ENCODE data around the gene PCDHAC1.

Gene PCDHAC1

GRCh38 chr5:140966293-140967225, 40.5 kb downstream of the PCDHAC1 start, which contains the start of gene PCDHAC2:
PCDHAC2 (plus strand) TSS chr5:140966476; CDS start chr5:140966767, 291 bp downstream.
- peak; percentile 5 for DNase-seq (ENCODE audit: low spot score)

GRCh38 chr5:140967226-140967893, 41.3 kb downstream of the PCDHAC1 start:
- no peak for DNase-seq (ENCODE audit: low spot score)

- no peak for DNase-seq (ENCODE audit: low spot score)
These were observed 43.8 kb downstream of the PCDHAC1 start for GRCh38 chr5:140969880-140970279.

- DNase-seq (ENCODE audit: low spot score), result no peak
These were observed 47.5 kb downstream of the PCDHAC1 start for GRCh38 chr5:140973550-140973949.

- DNase-seq (ENCODE audit: low spot score), result no peak
These were observed 50.9 kb downstream of the PCDHAC1 start for GRCh38 chr5:140977003-140977402.

- DNase-seq (ENCODE audit: low spot score), result no peak
These were observed 52.2 kb downstream of the PCDHAC1 start for GRCh38 chr5:140978260-140978659.

GRCh38 chr5:140978983-140979382, 52.9 kb downstream of the PCDHAC1 start:
- no peak for DNase-seq (ENCODE audit: low spot score)
